SK-N-SH treated with all-trans-retinoic acid at 6 μM for 48 hours (cell line): ENCODE results near the gene ADIPOR1.

Source experiments
- ATAC-seq: fragments of 200-7000 bp; cut with Tn5 transposase; 3 replicates; pipeline ENCODE4 v1.9.1; 2020; ENCODE audit warnings: mild to moderate bottlenecking, moderate library complexity
- ARNTL ChIP-seq: fragments of 450-650 bp; formaldehyde crosslinking; IDR thresholded peaks from 2 replicates; pipeline ENCODE4 v1.5.0; 2020; ENCODE audit warnings: low read depth, mild to moderate bottlenecking, moderate library complexity, borderline replicate concordance
- BACH2 ChIP-seq: fragments of 250-450 bp; sonication (Bioruptor Pico); IDR thresholded peaks from 2 replicates; pipeline ENCODE4 v1.9.0; 2021; ENCODE audit warnings: mild to moderate bottlenecking, borderline replicate concordance
- CSDC2 ChIP-seq: fragments of 250-450 bp; sonication (Bioruptor Pico); IDR thresholded peaks from 2 replicates; pipeline ENCODE4 v1.5.0; 2020; ENCODE audit warnings: mild to moderate bottlenecking, moderate library complexity
- ESRRG ChIP-seq: fragments of 250-450 bp; sonication (Bioruptor Pico); IDR thresholded peaks from 2 replicates; pipeline ENCODE4 v1.6.1; 2021; ENCODE audit warnings: mild to moderate bottlenecking
- GLIS3 ChIP-seq: fragments of 250-450 bp; sonication (Bioruptor Pico); IDR thresholded peaks from 2 replicates; pipeline ENCODE4 v1.5.0; 2020; ENCODE audit warnings: mild to moderate bottlenecking, moderate library complexity
- OSR1 ChIP-seq: fragments of 250-450 bp; sonication (Bioruptor Pico); IDR thresholded peaks from 2 replicates; pipeline ENCODE4 v1.8.0; 2022; ENCODE audit warnings: moderate library complexity, mild to moderate bottlenecking, inconsistent platforms
- PATZ1 ChIP-seq: fragments of 250-450 bp; sonication (Bioruptor Pico); IDR thresholded peaks from 2 replicates; pipeline ENCODE4 v1.8.0; 2020; ENCODE audit warnings: mild to moderate bottlenecking, moderate library complexity, borderline replicate concordance
- POU6F1 ChIP-seq: fragments of 250-450 bp; sonication (Bioruptor Pico); IDR thresholded peaks from 2 replicates; pipeline ENCODE4 v1.8.0; 2021; ENCODE audit warnings: low read depth, mild to moderate bottlenecking, moderate library complexity, borderline replicate concordance
- TCF4 ChIP-seq: fragments of 250-450 bp; sonication (Bioruptor Pico); IDR thresholded peaks from 2 replicates; pipeline ENCODE4 v1.8.0; 2021; ENCODE audit warnings: mild to moderate bottlenecking, moderate library complexity, borderline replicate concordance
- TSHZ2 ChIP-seq: fragments of 250-450 bp; sonication (Bioruptor Pico); IDR thresholded peaks from 2 replicates; pipeline ENCODE4 v1.5.0; 2020; ENCODE audit warnings: mild to moderate bottlenecking, moderate library complexity
- ZC3H10 ChIP-seq: fragments of 250-450 bp; sonication (Bioruptor Pico); IDR thresholded peaks from 2 replicates; pipeline ENCODE4 v1.5.1; 2021; ENCODE audit warnings: mild to moderate bottlenecking, moderate library complexity
- ZFP3 ChIP-seq: fragments of 250-450 bp; sonication (Bioruptor Pico); IDR thresholded peaks from 2 replicates; pipeline ENCODE4 v1.5.0; 2020; ENCODE audit warnings: mild to moderate bottlenecking, moderate library complexity
- ZNF565 ChIP-seq: fragments of 450-650 bp; formaldehyde crosslinking; conservative IDR thresholded peaks from 2 replicates; pipeline ENCODE4 v1.5.0; 2020; ENCODE audit warnings: low read depth, mild to moderate bottlenecking, moderate library complexity
- ZNF70 ChIP-seq: fragments of 450-650 bp; formaldehyde crosslinking; IDR thresholded peaks from 2 replicates; pipeline ENCODE4 v1.5.0; 2020; ENCODE audit warnings: mild to moderate bottlenecking, moderate library complexity
- ZNF8 ChIP-seq: fragments of 450-650 bp; formaldehyde crosslinking; IDR thresholded peaks from 2 replicates; pipeline ENCODE4 v1.5.0; 2020; ENCODE audit warnings: mild to moderate bottlenecking, moderate library complexity
- TF ChIP-seq, protein P1 (sequence below): fragments of 250-450 bp; sonication (Bioruptor Pico); IDR thresholded peaks from 2 replicates; pipeline ENCODE4 v1.5.1; 2020; ENCODE audit warnings: low read depth, mild to moderate bottlenecking, moderate library complexity
- TF ChIP-seq, protein P2 (sequence below): fragments of 250-450 bp; sonication (Bioruptor Pico); IDR thresholded peaks from 2 replicates; pipeline ENCODE4 v1.5.1; 2021; ENCODE audit warnings: mild to moderate bottlenecking, moderate library complexity

ADIPOR1 gene

DNA sequence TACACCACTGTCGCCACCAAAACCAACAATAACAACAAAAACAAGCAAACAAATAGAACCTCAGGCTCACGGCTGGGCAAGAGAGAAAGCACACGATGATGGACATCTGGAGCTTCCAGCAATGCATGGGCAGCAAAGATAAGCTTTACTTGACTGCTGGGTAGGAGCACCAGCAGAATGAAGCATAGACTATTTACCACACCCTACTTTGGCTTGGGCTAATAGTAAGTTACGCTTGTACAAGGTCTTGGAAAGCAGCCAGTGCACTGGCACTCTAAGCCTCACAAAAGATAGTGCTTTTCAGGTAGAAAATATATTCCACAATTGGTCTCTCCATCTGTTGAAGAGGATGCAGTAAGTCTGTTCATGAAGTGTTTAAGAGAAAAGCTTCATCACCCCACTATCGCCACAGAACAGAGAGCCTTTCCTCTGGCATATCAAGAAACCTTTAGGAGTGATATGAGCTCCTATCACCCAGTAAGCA lies 13.6 kb downstream of the ADIPOR1 start (continued):
- TF ChIP-seq, protein P1, sequence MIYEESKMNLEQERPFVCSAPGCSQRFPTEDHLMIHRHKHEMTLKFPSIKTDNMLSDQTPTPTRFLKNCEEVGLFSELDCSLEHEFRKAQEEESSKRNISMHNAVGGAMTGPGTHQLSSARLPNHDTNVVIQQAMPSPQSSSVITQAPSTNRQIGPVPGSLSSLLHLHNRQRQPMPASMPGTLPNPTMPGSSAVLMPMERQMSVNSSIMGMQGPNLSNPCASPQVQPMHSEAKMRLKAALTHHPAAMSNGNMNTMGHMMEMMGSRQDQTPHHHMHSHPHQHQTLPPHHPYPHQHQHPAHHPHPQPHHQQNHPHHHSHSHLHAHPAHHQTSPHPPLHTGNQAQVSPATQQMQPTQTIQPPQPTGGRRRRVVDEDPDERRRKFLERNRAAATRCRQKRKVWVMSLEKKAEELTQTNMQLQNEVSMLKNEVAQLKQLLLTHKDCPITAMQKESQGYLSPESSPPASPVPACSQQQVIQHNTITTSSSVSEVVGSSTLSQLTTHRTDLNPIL (CRISPR knock-in tag) = no peak
- TF ChIP-seq, all 23 proteins: peak for 0

DNA sequence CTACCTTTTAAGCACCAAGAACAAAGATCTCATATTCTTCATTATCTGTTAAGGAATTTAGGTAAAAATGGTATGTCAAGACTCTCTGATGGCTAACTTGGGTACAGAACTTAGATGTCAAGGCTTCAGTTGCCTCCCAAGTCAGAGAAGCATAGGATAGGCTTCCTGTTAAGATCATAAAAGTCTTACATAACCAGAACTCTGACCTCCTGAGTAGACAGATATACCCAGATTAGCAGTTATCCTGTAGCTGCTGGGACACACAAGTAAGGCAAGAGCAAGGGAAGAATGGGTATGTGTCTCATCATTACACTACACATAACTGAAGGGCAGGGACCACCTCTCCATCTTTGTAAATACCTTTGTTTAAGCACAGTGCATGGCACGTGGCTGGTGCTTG lies 15.7 kb downstream of the ADIPOR1 start:
- no peak for ATAC-seq
- TF ChIP-seq ZC3H10 (CRISPR knock-in tag) = no peak
- no peak for TF ChIP-seq CSDC2 (CRISPR knock-in tag)
- no peak for TF ChIP-seq ARNTL (CRISPR knock-in tag)
- no peak for TF ChIP-seq BACH2
- TF ChIP-seq TSHZ2 (CRISPR knock-in tag) = no peak
- TF ChIP-seq OSR1 (CRISPR knock-in tag) = no peak
- TF ChIP-seq, protein P2, sequence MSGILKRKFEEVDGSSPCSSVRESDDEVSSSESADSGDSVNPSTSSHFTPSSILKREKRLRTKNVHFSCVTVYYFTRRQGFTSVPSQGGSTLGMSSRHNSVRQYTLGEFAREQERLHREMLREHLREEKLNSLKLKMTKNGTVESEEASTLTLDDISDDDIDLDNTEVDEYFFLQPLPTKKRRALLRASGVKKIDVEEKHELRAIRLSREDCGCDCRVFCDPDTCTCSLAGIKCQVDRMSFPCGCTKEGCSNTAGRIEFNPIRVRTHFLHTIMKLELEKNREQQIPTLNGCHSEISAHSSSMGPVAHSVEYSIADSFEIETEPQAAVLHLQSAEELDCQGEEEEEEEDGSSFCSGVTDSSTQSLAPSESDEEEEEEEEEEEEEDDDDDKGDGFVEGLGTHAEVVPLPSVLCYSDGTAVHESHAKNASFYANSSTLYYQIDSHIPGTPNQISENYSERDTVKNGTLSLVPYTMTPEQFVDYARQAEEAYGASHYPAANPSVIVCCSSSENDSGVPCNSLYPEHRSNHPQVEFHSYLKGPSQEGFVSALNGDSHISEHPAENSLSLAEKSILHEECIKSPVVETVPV (CRISPR knock-in tag) = no peak
- no peak for TF ChIP-seq ESRRG (CRISPR knock-in tag)
- TF ChIP-seq POU6F1 (CRISPR knock-in tag) = no peak
- no peak for TF ChIP-seq GLIS3 (CRISPR knock-in tag)
- TF ChIP-seq ZNF70 (CRISPR knock-in tag) = no peak
- TF ChIP-seq ZFP3 (CRISPR knock-in tag) = no peak
- TF ChIP-seq, protein P1 (CRISPR knock-in tag) = no peak
- TF ChIP-seq TCF4 (CRISPR knock-in tag) = no peak
- TF ChIP-seq ZNF8 (CRISPR knock-in tag) = no peak

DNA sequence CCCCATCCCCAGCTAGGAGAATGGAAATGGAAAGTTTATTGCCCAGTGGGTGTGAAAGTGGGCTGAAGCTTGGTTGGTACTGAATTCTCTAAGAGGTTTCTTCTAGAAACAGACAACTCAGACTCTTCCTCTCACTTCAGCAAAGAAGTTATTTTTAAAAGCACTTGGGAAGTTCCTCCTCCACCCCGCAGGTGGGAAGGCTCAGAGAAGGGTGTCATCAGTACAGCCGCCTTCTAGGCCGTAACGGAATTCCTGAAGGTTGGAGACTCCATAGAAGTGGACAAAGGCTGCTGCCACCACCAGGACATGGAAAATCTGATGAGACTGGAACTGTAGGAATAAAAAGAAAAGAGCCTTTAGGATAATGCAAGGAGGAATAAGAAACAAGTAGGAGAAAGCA lies 16.7 kb downstream of the ADIPOR1 start:
- TF ChIP-seq ZFP3 (CRISPR knock-in tag) = no peak
- TF ChIP-seq ZNF565 = no peak
- no peak for TF ChIP-seq CSDC2 (CRISPR knock-in tag)
- TF ChIP-seq ZNF70 (CRISPR knock-in tag) = no peak
- TF ChIP-seq, protein P1 (CRISPR knock-in tag) = no peak
- TF ChIP-seq ESRRG (CRISPR knock-in tag) = no peak
- no peak for TF ChIP-seq TSHZ2 (CRISPR knock-in tag)
- TF ChIP-seq TCF4 (CRISPR knock-in tag) = no peak
- TF ChIP-seq, protein P2 (CRISPR knock-in tag) = no peak
- TF ChIP-seq ARNTL (CRISPR knock-in tag) = no peak
- TF ChIP-seq PATZ1 (CRISPR knock-in tag) = no peak
- no peak for ATAC-seq
